ENCODE results near the gene IL21R.

The IL21R gene

GRCh38 chr16:27398894-27399853 lies 2.8 kb upstream of the IL21R start:
- Histone ChIP-seq H3K9ac (ENCODE audit: low read length in 5 of 5) (no peak overlapping the region), H3K36me3 (ENCODE audit: control insufficient read depth in 5 of 5, insufficient read depth in 5 of 5, low read length in 5 of 5) (no peaks in the 10 kb centered on the region), H3K27me3 (ENCODE audit: control insufficient read depth in 5 of 5, insufficient read depth in 4 of 5, low read length in 5 of 5) (peaks cover 0 to 14% (median 4%) of the 10 kb centered on the region in 5 donors), H3K9me3 (ENCODE audit: control insufficient read depth in 5 of 5, low read length in 5 of 5) (peaks cover 0 to 8% (median 3%) of the 10 kb centered on the region in 5 donors), H3K4me3 (ENCODE audit: low read depth in 1 of 5, low read length in 5 of 5) (no peak overlapping the region), H3K27ac (ENCODE audit: low read depth, low read length) (no peak overlapping the region), H3K4me1 (ENCODE audit: control insufficient read depth in 5 of 5, insufficient read depth in 5 of 5, low read length in 5 of 5) (peaks cover 0 to 35% (median 20%) of the 10 kb centered on the region in 5 donors)

- peaks cover 0 to 3% (median 3%) of the 10 kb centered on the region in 5 donors for H3K9me3 ChIP-seq (ENCODE audit: control insufficient read depth in 5 of 5, low read length in 5 of 5)
- H3K4me1 ChIP-seq (ENCODE audit: control insufficient read depth in 5 of 5, insufficient read depth in 5 of 5, low read length in 5 of 5): peaks cover 0 to 38% (median 20%) of the 10 kb centered on the region in 5 donors
- H3K9ac ChIP-seq (ENCODE audit: low read length in 5 of 5): no peak overlapping the region
- H3K27ac ChIP-seq (ENCODE audit: low read depth, low read length): no peak overlapping the region
- no peaks in the 10 kb centered on the region for H3K36me3 ChIP-seq (ENCODE audit: control insufficient read depth in 5 of 5, insufficient read depth in 5 of 5, low read length in 5 of 5)
- peaks cover 0 to 18% (median 6%) of the 10 kb centered on the region in 5 donors for H3K27me3 ChIP-seq (ENCODE audit: control insufficient read depth in 5 of 5, insufficient read depth in 4 of 5, low read length in 5 of 5)
- no peak overlapping the region for H3K4me3 ChIP-seq (ENCODE audit: low read depth in 1 of 5, low read length in 5 of 5)
Observed at GRCh38 chr16:27399969-27400368, 2.0 kb upstream of the IL21R start.

- no peak overlapping the region for H3K9ac ChIP-seq (ENCODE audit: low read length in 5 of 5)
- peaks cover 0 to 18% (median 6%) of the 10 kb centered on the region in 5 donors for H3K27me3 ChIP-seq (ENCODE audit: control insufficient read depth in 5 of 5, insufficient read depth in 4 of 5, low read length in 5 of 5)
- H3K9me3 ChIP-seq (ENCODE audit: control insufficient read depth in 5 of 5, low read length in 5 of 5): no peaks in the 10 kb centered on the region
- H3K4me3 ChIP-seq (ENCODE audit: low read depth in 1 of 5, low read length in 5 of 5): no peak overlapping the region
- peaks cover 0 to 38% (median 20%) of the 10 kb centered on the region in 5 donors for H3K4me1 ChIP-seq (ENCODE audit: control insufficient read depth in 5 of 5, insufficient read depth in 5 of 5, low read length in 5 of 5)
- no peaks in the 10 kb centered on the region for H3K36me3 ChIP-seq (ENCODE audit: control insufficient read depth in 5 of 5, insufficient read depth in 5 of 5, low read length in 5 of 5)
- no peak overlapping the region for H3K27ac ChIP-seq (ENCODE audit: low read depth, low read length)
Observed at GRCh38 chr16:27400751-27401620, 988 bp upstream of the IL21R start.

GRCh38 chr16:27402569-27402963 lies 592 bp downstream of the IL21R start:
- Histone ChIP-seq H3K4me1 (ENCODE audit: control insufficient read depth in 5 of 5, insufficient read depth in 5 of 5, low read length in 5 of 5) (peaks cover 0 to 38% (median 20%) of the 10 kb centered on the region in 5 donors), H3K9ac (ENCODE audit: low read length in 5 of 5) (peak overlapping the region in 1 of 5 donors; percentile 60), H3K36me3 (ENCODE audit: control insufficient read depth in 5 of 5, insufficient read depth in 5 of 5, low read length in 5 of 5) (no peaks in the 10 kb centered on the region), H3K27me3 (ENCODE audit: control insufficient read depth in 5 of 5, insufficient read depth in 4 of 5, low read length in 5 of 5) (peaks cover 0 to 21% (median 9%) of the 10 kb centered on the region in 5 donors), H3K9me3 (ENCODE audit: control insufficient read depth in 5 of 5, low read length in 5 of 5) (no peaks in the 10 kb centered on the region), H3K4me3 (ENCODE audit: low read depth in 1 of 5, low read length in 5 of 5) (peak overlapping the region in 3 of 5 donors; percentile 6 to 19 (median 17)), H3K27ac (ENCODE audit: low read depth, low read length) (no peak overlapping the region)

GRCh38 chr16:27402964-27403600 lies 1.1 kb downstream of the IL21R start:
- no peak overlapping the region for H3K27ac ChIP-seq (ENCODE audit: low read depth, low read length)
- peaks cover 0 to 21% (median 9%) of the 10 kb centered on the region in 5 donors for H3K27me3 ChIP-seq (ENCODE audit: control insufficient read depth in 5 of 5, insufficient read depth in 4 of 5, low read length in 5 of 5)
- H3K9ac ChIP-seq (ENCODE audit: low read length in 5 of 5): peak overlapping the region in 1 of 5 donors; percentile 60

GRCh38 chr16:27403601-27403992 lies 1.6 kb downstream of the IL21R start:
- H3K9ac ChIP-seq (ENCODE audit: low read length in 5 of 5): no peak overlapping the region
- H3K27ac ChIP-seq (ENCODE audit: low read depth, low read length): no peak overlapping the region

More at GRCh38 chr16:27402964-27403600, 1.1 kb downstream of the IL21R start:
- Histone ChIP-seq H3K9me3 (ENCODE audit: control insufficient read depth in 5 of 5, low read length in 5 of 5) (no peaks in the 10 kb centered on the region), H3K36me3 (ENCODE audit: control insufficient read depth in 5 of 5, insufficient read depth in 5 of 5, low read length in 5 of 5) (no peaks in the 10 kb centered on the region), H3K4me3 (ENCODE audit: low read depth in 1 of 5, low read length in 5 of 5) (peak overlapping the region in 3 of 5 donors; percentile 6 to 19 (median 17)), H3K4me1 (ENCODE audit: control insufficient read depth in 5 of 5, insufficient read depth in 5 of 5, low read length in 5 of 5) (peaks cover 0 to 38% (median 20%) of the 10 kb centered on the region in 5 donors)

GRCh38 chr16:27404163-27404823 lies 2.3 kb downstream of the IL21R start:
- Histone ChIP-seq H3K9me3 (ENCODE audit: control insufficient read depth in 5 of 5, low read length in 5 of 5) (no peaks in the 10 kb centered on the region), H3K4me1 (ENCODE audit: control insufficient read depth in 5 of 5, insufficient read depth in 5 of 5, low read length in 5 of 5) (peaks cover 0 to 39% (median 20%) of the 10 kb centered on the region in 5 donors), H3K4me3 (ENCODE audit: low read depth in 1 of 5, low read length in 5 of 5) (no peak overlapping the region), H3K27ac (ENCODE audit: low read depth, low read length) (no peak overlapping the region), H3K9ac (ENCODE audit: low read length in 5 of 5) (no peak overlapping the region), H3K36me3 (ENCODE audit: control insufficient read depth in 5 of 5, insufficient read depth in 5 of 5, low read length in 5 of 5) (no peaks in the 10 kb centered on the region), H3K27me3 (ENCODE audit: control insufficient read depth in 5 of 5, insufficient read depth in 4 of 5, low read length in 5 of 5) (peaks cover 0 to 21% (median 9%) of the 10 kb centered on the region in 5 donors)

More at GRCh38 chr16:27403601-27403992, 1.6 kb downstream of the IL21R start:
- no peaks in the 10 kb centered on the region for H3K36me3 ChIP-seq (ENCODE audit: control insufficient read depth in 5 of 5, insufficient read depth in 5 of 5, low read length in 5 of 5)
- H3K9me3 ChIP-seq (ENCODE audit: control insufficient read depth in 5 of 5, low read length in 5 of 5): no peaks in the 10 kb centered on the region
- peaks cover 0 to 43% (median 20%) of the 10 kb centered on the region in 5 donors for H3K4me1 ChIP-seq (ENCODE audit: control insufficient read depth in 5 of 5, insufficient read depth in 5 of 5, low read length in 5 of 5)
- H3K27me3 ChIP-seq (ENCODE audit: control insufficient read depth in 5 of 5, insufficient read depth in 4 of 5, low read length in 5 of 5): peaks cover 0 to 21% (median 9%) of the 10 kb centered on the region in 5 donors
- no peak overlapping the region for H3K4me3 ChIP-seq (ENCODE audit: low read depth in 1 of 5, low read length in 5 of 5)

GRCh38 chr16:27405546-27406451 lies 3.8 kb downstream of the IL21R start:
- Histone ChIP-seq H3K27me3 (ENCODE audit: control insufficient read depth in 5 of 5, insufficient read depth in 4 of 5, low read length in 5 of 5) (peaks cover 0 to 21% (median 9%) of the 10 kb centered on the region in 5 donors), H3K9ac (ENCODE audit: low read length in 5 of 5) (no peak overlapping the region), H3K9me3 (ENCODE audit: control insufficient read depth in 5 of 5, low read length in 5 of 5) (no peaks in the 10 kb centered on the region), H3K4me1 (ENCODE audit: control insufficient read depth in 5 of 5, insufficient read depth in 5 of 5, low read length in 5 of 5) (peaks cover 0 to 36% (median 20%) of the 10 kb centered on the region in 5 donors), H3K36me3 (ENCODE audit: control insufficient read depth in 5 of 5, insufficient read depth in 5 of 5, low read length in 5 of 5) (no peaks in the 10 kb centered on the region), H3K4me3 (ENCODE audit: low read depth in 1 of 5, low read length in 5 of 5) (no peak overlapping the region), H3K27ac (ENCODE audit: low read depth, low read length) (no peak overlapping the region)

Measured in subcutaneous abdominal adipose tissue (tissue), 5 donors.